MV-4-11 (cell line): ENCODE measurements around the gene APBA2.

ENCODE experiments used
- DNase-seq: peaks from one replicate; lab custom pipeline; 2025; lab: John Stamatoyannopoulos, UW

The APBA2 gene

GRCh38 chr15:29058903-29059539, 173.2 kb downstream of the APBA2 start:
- no peak for DNase-seq

- no peak for DNase-seq
Measured at GRCh38 chr15:29059871-29060640, 174.3 kb downstream of the APBA2 start.

- DNase-seq: no peak
Measured at GRCh38 chr15:29061746-29062145, 176.0 kb downstream of the APBA2 start.

GRCh38 chr15:29062179-29062591, 176.4 kb downstream of the APBA2 start:
- DNase-seq: no peak

GRCh38 chr15:29062626-29063025, 176.9 kb downstream of the APBA2 start:
- no peak for DNase-seq

GRCh38 chr15:29063646-29064045, 177.9 kb downstream of the APBA2 start:
- no peak for DNase-seq

- no peak for DNase-seq
Measured at GRCh38 chr15:29064290-29064689, 178.5 kb downstream of the APBA2 start.

GRCh38 chr15:29064731-29065130, 179.0 kb downstream of the APBA2 start:
- no peak for DNase-seq

GRCh38 chr15:29065571-29065970, 179.8 kb downstream of the APBA2 start:
- DNase-seq: no peak

- peak; percentile 49 for DNase-seq
Measured at GRCh38 chr15:29066310-29066709, 180.5 kb downstream of the APBA2 start.

- peak; percentile 1 for DNase-seq
Measured at GRCh38 chr15:29066838-29067237, 181.1 kb downstream of the APBA2 start.

GRCh38 chr15:29067949-29068348, 182.2 kb downstream of the APBA2 start:
- DNase-seq: no peak

GRCh38 chr15:29070471-29071231, 184.9 kb downstream of the APBA2 start:
- no peak for DNase-seq

GRCh38 chr15:29071232-29071881, 185.6 kb downstream of the APBA2 start:
- DNase-seq: no peak

GRCh38 chr15:29071882-29072273, 186.1 kb downstream of the APBA2 start:
- no peak for DNase-seq

GRCh38 chr15:29072444-29072843, 186.7 kb downstream of the APBA2 start:
- DNase-seq: no peak

- no peak for DNase-seq
Measured at GRCh38 chr15:29074045-29074444, 188.3 kb downstream of the APBA2 start.

- DNase-seq: no peak
Measured at GRCh38 chr15:29078541-29078940, 192.8 kb downstream of the APBA2 start.

GRCh38 chr15:29079479-29079878, 193.7 kb downstream of the APBA2 start:
- DNase-seq: no peak

- DNase-seq: no peak
Measured at GRCh38 chr15:29081781-29082180, 196.0 kb downstream of the APBA2 start.

- no peak for DNase-seq
Measured at GRCh38 chr15:29083161-29083560, 197.4 kb downstream of the APBA2 start.

GRCh38 chr15:29083858-29084257, 198.1 kb downstream of the APBA2 start:
- no peak for DNase-seq
